Fibroblast of villous mesenchyme (primary cell): ENCODE measurements around the gene SLIT3. TPM values are rescaled to one million over a fixed set of nuclear protein-coding genes. Genes with fewer than 3 reads are reported as not detected.

ENCODE experiments used
- DNase-seq: peaks from one replicate; pipeline ENCODE4 v3.0.0-alpha.2; 2010; ENCODE audit warnings: low read depth
- H3K4me3 ChIP-seq: 2 replicates; pipeline ENCODE4 v1.5.1; 2011; ENCODE audit warnings: low read depth, mild to moderate bottlenecking, low read length
- CTCF ChIP-seq: IDR thresholded peaks from 2 replicates; pipeline ENCODE4 v1.5.1; 2012; ENCODE audit warnings: low read depth, mild to moderate bottlenecking, low read length; ENCODE audit not compliant: insufficient read depth
- total RNA-seq: library from RNA; depleted of rRNA; stranded (reverse); fragments of >200 nt; gene quantifications from 2 replicates; pipeline ENCODE4 v1.2.3, GENCODE V29; 2012

SLIT3 gene
- total RNA-seq, 1 donor: under 0.01 TPM

GRCh38 chr5:168683247-168683926 lies 617.6 kb downstream of the SLIT3 start:
- DNase-seq: no peak
- TF ChIP-seq CTCF: no peak
- H3K4me3 ChIP-seq: no peak overlapping the region

- peak; percentile 70 for DNase-seq
- TF ChIP-seq CTCF: no peak
Observed at GRCh38 chr5:168681556-168682183, 619.3 kb downstream of the SLIT3 start.

GRCh38 chr5:168680395-168680794 lies 620.5 kb downstream of the SLIT3 start:
- no peak for DNase-seq
- TF ChIP-seq CTCF: no peak
- no peak overlapping the region for H3K4me3 ChIP-seq

More at GRCh38 chr5:168681556-168682183, 619.3 kb downstream of the SLIT3 start:
- H3K4me3 ChIP-seq: no peak overlapping the region

- no peak overlapping the region for H3K4me3 ChIP-seq
- peak; percentile 75 for DNase-seq
- peak; percentile 91 for TF ChIP-seq CTCF
Observed at GRCh38 chr5:168679515-168679920, 621.4 kb downstream of the SLIT3 start.

- no peak for DNase-seq
- H3K4me3 ChIP-seq: no peak overlapping the region
- TF ChIP-seq CTCF: no peak
Observed at GRCh38 chr5:168676501-168676900, 624.4 kb downstream of the SLIT3 start.

GRCh38 chr5:168675883-168676408 lies 625.0 kb downstream of the SLIT3 start:
- no peak overlapping the region for H3K4me3 ChIP-seq
- TF ChIP-seq CTCF: no peak
- DNase-seq: no peak
